HAP-1 (cell line): Measurements from ENCODE around the gene TMEM187.
A peak's percentile ranks its signal among the peaks of the same experiment; 100 is the strongest.

Source experiments
- DNase-seq, 2 experiments: peaks; one replicate each; pipeline ENCODE4 v3.0.0-alpha.2; 2016 to 2020; ENCODE audit warnings: low spot score in 2 of 2
- H3K27me3 ChIP-seq: fragments of 250-450 bp; sonication (Bioruptor Pico); 2 replicates; pipeline ENCODE4 v1.5.1; 2020; ENCODE audit warnings: low read depth, mild to moderate bottlenecking, moderate library complexity
- H3K36me3 ChIP-seq: fragments of 250-450 bp; sonication (Bioruptor Pico); replicated peaks from 2 replicates; pipeline ENCODE4 v1.5.1; 2020; ENCODE audit warnings: mild to moderate bottlenecking
- H3K4me1 ChIP-seq: fragments of 250-450 bp; sonication (Bioruptor Pico); 2 replicates; pipeline ENCODE4 v1.5.1; 2020; ENCODE audit warnings: mild to moderate bottlenecking
- H3K4me3 ChIP-seq: fragments of 250-450 bp; sonication (Bioruptor Pico); 2 replicates; pipeline ENCODE4 v1.5.1; 2020; ENCODE audit warnings: mild to moderate bottlenecking, moderate library complexity
- H3K9me3 ChIP-seq: fragments of 250-450 bp; sonication (Bioruptor Pico); 2 replicates; pipeline ENCODE4 v1.5.1; 2020; ENCODE audit warnings: mild to moderate bottlenecking, moderate library complexity
- in situ Hi-C: fragments of 300-500 bp; cut with MboI; formaldehyde crosslinking; loops from 3 replicates; pipeline ENCODE4 v1.14.3; 2020; ENCODE audit warnings: low sequenced_read_pairs, inconsistent platforms, mixed read lengths

The TMEM187 gene

GRCh38 chrX:153944140-153944799 is 28.3 kb upstream of the TMEM187 start, which contains the start of gene RENBP:
Gene RENBP (minus strand): TSS chrX:153944643. CDS start chrX:153944610, 33 bp downstream.
- DNase-seq = peak; percentile 60 to 82

GRCh38 chrX:153944800-153945150 is 27.8 kb upstream of the TMEM187 start:
- Histone ChIP-seq H3K9me3 (no peaks in the 10 kb centered on the region), H3K27me3 (no peaks in the 10 kb centered on the region), H3K4me3 (peak overlapping the region; percentile 31), H3K36me3 (peaks cover 18% of the 10 kb centered on the region), H3K4me1 (peaks cover 7% of the 10 kb centered on the region)
- in situ Hi-C loops = no loop called here
- no peak for DNase-seq

More at GRCh38 chrX:153944140-153944799, 28.3 kb upstream of the TMEM187 start, which contains the start of gene RENBP:
- in situ Hi-C loops = no loop called here
- Histone ChIP-seq H3K36me3 (peaks cover 13% of the 10 kb centered on the region), H3K4me1 (peaks cover 7% of the 10 kb centered on the region), H3K4me3 (peak within 1 kb of the TSS; percentile 31), H3K9me3 (no peaks in the 10 kb centered on the region), H3K27me3 (no peaks in the 10 kb centered on the region)

GRCh38 chrX:153945956-153946943 is 26.3 kb upstream of the TMEM187 start:
- H3K4me1 ChIP-seq = peaks cover 7% of the 10 kb centered on the region
- in situ Hi-C loops = no loop called here
- DNase-seq = no peak
- H3K4me3 ChIP-seq = no peak overlapping the region
- no peaks in the 10 kb centered on the region for H3K27me3 ChIP-seq
- peaks cover 29% of the 10 kb centered on the region for H3K36me3 ChIP-seq
- H3K9me3 ChIP-seq = no peaks in the 10 kb centered on the region

- in situ Hi-C loops = no loop called here
- H3K4me1 ChIP-seq = peaks cover 7% of the 10 kb centered on the region
- peaks cover 38% of the 10 kb centered on the region for H3K36me3 ChIP-seq
Measured at GRCh38 chrX:153947009-153947769, 25.4 kb upstream of the TMEM187 start.

GRCh38 chrX:153948002-153948466 is 24.5 kb upstream of the TMEM187 start:
- in situ Hi-C loops = no loop called here
- H3K9me3 ChIP-seq = no peaks in the 10 kb centered on the region
- peaks cover 46% of the 10 kb centered on the region for H3K36me3 ChIP-seq
- DNase-seq = no peak
- H3K4me1 ChIP-seq = peaks cover 7% of the 10 kb centered on the region
- H3K4me3 ChIP-seq = no peak overlapping the region
- H3K27me3 ChIP-seq = no peaks in the 10 kb centered on the region

More at GRCh38 chrX:153947009-153947769, 25.4 kb upstream of the TMEM187 start:
- H3K9me3 ChIP-seq = no peaks in the 10 kb centered on the region
- no peak overlapping the region for H3K4me3 ChIP-seq
- DNase-seq = peak; percentile 90 to 95
- H3K27me3 ChIP-seq = no peaks in the 10 kb centered on the region

- H3K4me1 ChIP-seq = peaks cover 4% of the 10 kb centered on the region
- H3K9me3 ChIP-seq = no peaks in the 10 kb centered on the region
- peaks cover 57% of the 10 kb centered on the region for H3K36me3 ChIP-seq
- no peak overlapping the region for H3K4me3 ChIP-seq
- no peak for DNase-seq
- in situ Hi-C loops = no loop called here
- H3K27me3 ChIP-seq = no peaks in the 10 kb centered on the region
Measured at GRCh38 chrX:153948847-153949805, 23.4 kb upstream of the TMEM187 start.

GRCh38 chrX:153950127-153950526 is 22.4 kb upstream of the TMEM187 start:
- in situ Hi-C loops = loop anchor here (10.0 kb wide), 1 partner anchor 1005 kb away; no protein-coding TSS in a partner anchor
- no peak for DNase-seq
- Histone ChIP-seq H3K4me1 (no peaks in the 10 kb centered on the region), H3K27me3 (no peaks in the 10 kb centered on the region), H3K36me3 (peaks cover 67% of the 10 kb centered on the region), H3K4me3 (no peak overlapping the region), H3K9me3 (no peaks in the 10 kb centered on the region)

- DNase-seq = no peak
- in situ Hi-C loops = loop anchor here (10.0 kb wide), 1 partner anchor 1007 kb away; no protein-coding TSS in a partner anchor
Measured at GRCh38 chrX:153951683-153952372, 20.7 kb upstream of the TMEM187 start.

GRCh38 chrX:153952373-153953026 is 20.1 kb upstream of the TMEM187 start:
- no peak for DNase-seq
- H3K4me1 ChIP-seq = no peaks in the 10 kb centered on the region
- no peaks in the 10 kb centered on the region for H3K27me3 ChIP-seq
- no peak overlapping the region for H3K4me3 ChIP-seq
- peaks cover 87% of the 10 kb centered on the region for H3K36me3 ChIP-seq
- in situ Hi-C loops = loop anchor here (10.0 kb wide), 1 partner anchor 1008 kb away; no protein-coding TSS in a partner anchor
- no peaks in the 10 kb centered on the region for H3K9me3 ChIP-seq

More at GRCh38 chrX:153951683-153952372, 20.7 kb upstream of the TMEM187 start:
- no peaks in the 10 kb centered on the region for H3K27me3 ChIP-seq
- H3K36me3 ChIP-seq = peaks cover 84% of the 10 kb centered on the region
- no peaks in the 10 kb centered on the region for H3K4me1 ChIP-seq
- no peaks in the 10 kb centered on the region for H3K9me3 ChIP-seq
- H3K4me3 ChIP-seq = no peak overlapping the region

GRCh38 chrX:153953342-153953830 is 19.2 kb upstream of the TMEM187 start:
- H3K36me3 ChIP-seq = peaks cover 91% of the 10 kb centered on the region
- H3K4me1 ChIP-seq = no peaks in the 10 kb centered on the region
- no peaks in the 10 kb centered on the region for H3K27me3 ChIP-seq
- peak; percentile 53 to 91 for DNase-seq
- no peak overlapping the region for H3K4me3 ChIP-seq
- no peaks in the 10 kb centered on the region for H3K9me3 ChIP-seq
- in situ Hi-C loops = loop anchor here (10.0 kb wide), 1 partner anchor 1009 kb away; no protein-coding TSS in a partner anchor

GRCh38 chrX:153953892-153954557 is 18.5 kb upstream of the TMEM187 start:
- Histone ChIP-seq H3K4me3 (no peak overlapping the region), H3K27me3 (no peaks in the 10 kb centered on the region), H3K9me3 (no peaks in the 10 kb centered on the region), H3K36me3 (peaks cover 98% of the 10 kb centered on the region), H3K4me1 (no peaks in the 10 kb centered on the region)
- DNase-seq = no peak
- in situ Hi-C loops = loop anchor here (10.0 kb wide), 1 partner anchor 1009 kb away; no protein-coding TSS in a partner anchor
